Measurements from ENCODE around the gene MRC2.

MRC2 gene

GRCh38 chr17:62666801-62667591 is 39.5 kb downstream of the MRC2 start:
- no peaks in the 10 kb centered on the region for H3K27me3 ChIP-seq (replicated peaks; ENCODE audit: control insufficient read depth, insufficient read depth, low read length)
- no peak overlapping the region for H3K4me3 ChIP-seq (ENCODE audit: low read length)
- no peak for DNase-seq (ENCODE audit: low read depth)
- H3K36me3 ChIP-seq (ENCODE audit: control insufficient read depth, insufficient read depth, low read length, severe bottlenecking) = peaks cover 24% of the 10 kb centered on the region
- no peaks in the 10 kb centered on the region for H3K9me3 ChIP-seq (ENCODE audit: control insufficient read depth, low read length)
- no peak overlapping the region for H3K9ac ChIP-seq (ENCODE audit: low read length)
- H3K4me1 ChIP-seq (ENCODE audit: control insufficient read depth, insufficient read depth, low read length) = peaks cover 7% of the 10 kb centered on the region

GRCh38 chr17:62668091-62668804 is 40.8 kb downstream of the MRC2 start:
- peak; percentile 26 for DNase-seq (ENCODE audit: low read depth)
- Histone ChIP-seq H3K4me1 (ENCODE audit: control insufficient read depth, insufficient read depth, low read length) (peaks cover 7% of the 10 kb centered on the region), H3K9ac (ENCODE audit: low read length) (no peak overlapping the region), H3K36me3 (ENCODE audit: control insufficient read depth, insufficient read depth, low read length, severe bottlenecking) (peaks cover 29% of the 10 kb centered on the region), H3K9me3 (ENCODE audit: control insufficient read depth, low read length) (no peaks in the 10 kb centered on the region), H3K27me3 (replicated peaks; ENCODE audit: control insufficient read depth, insufficient read depth, low read length) (no peaks in the 10 kb centered on the region), H3K4me3 (ENCODE audit: low read length) (no peak overlapping the region)

GRCh38 chr17:62670202-62670821 is 42.8 kb downstream of the MRC2 start:
- no peak for DNase-seq (ENCODE audit: low read depth)
- Histone ChIP-seq H3K36me3 (ENCODE audit: control insufficient read depth, insufficient read depth, low read length, severe bottlenecking) (peaks cover 34% of the 10 kb centered on the region), H3K9ac (ENCODE audit: low read length) (no peak overlapping the region), H3K4me1 (ENCODE audit: control insufficient read depth, insufficient read depth, low read length) (peaks cover 14% of the 10 kb centered on the region), H3K27me3 (replicated peaks; ENCODE audit: control insufficient read depth, insufficient read depth, low read length) (no peaks in the 10 kb centered on the region), H3K9me3 (ENCODE audit: control insufficient read depth, low read length) (no peaks in the 10 kb centered on the region), H3K4me3 (ENCODE audit: low read length) (no peak overlapping the region)

GRCh38 chr17:62671553-62671952 is 44.1 kb downstream of the MRC2 start:
- no peak overlapping the region for H3K9ac ChIP-seq (ENCODE audit: low read length)
- peaks cover 17% of the 10 kb centered on the region for H3K4me1 ChIP-seq (ENCODE audit: control insufficient read depth, insufficient read depth, low read length)
- no peaks in the 10 kb centered on the region for H3K27me3 ChIP-seq (replicated peaks; ENCODE audit: control insufficient read depth, insufficient read depth, low read length)
- DNase-seq (ENCODE audit: low read depth) = no peak
- H3K9me3 ChIP-seq (ENCODE audit: control insufficient read depth, low read length) = no peaks in the 10 kb centered on the region
- H3K36me3 ChIP-seq (ENCODE audit: control insufficient read depth, insufficient read depth, low read length, severe bottlenecking) = peaks cover 41% of the 10 kb centered on the region
- H3K4me3 ChIP-seq (ENCODE audit: low read length) = no peak overlapping the region

- Histone ChIP-seq H3K4me3 (ENCODE audit: low read length) (no peak overlapping the region), H3K9ac (ENCODE audit: low read length) (no peak overlapping the region), H3K36me3 (ENCODE audit: control insufficient read depth, insufficient read depth, low read length, severe bottlenecking) (peaks cover 42% of the 10 kb centered on the region), H3K27me3 (replicated peaks; ENCODE audit: control insufficient read depth, insufficient read depth, low read length) (no peaks in the 10 kb centered on the region), H3K9me3 (ENCODE audit: control insufficient read depth, low read length) (no peaks in the 10 kb centered on the region), H3K4me1 (ENCODE audit: control insufficient read depth, insufficient read depth, low read length) (peaks cover 17% of the 10 kb centered on the region)
- DNase-seq (ENCODE audit: low read depth) = no peak
Measured at GRCh38 chr17:62672957-62673356, 45.5 kb downstream of the MRC2 start.

- Histone ChIP-seq H3K36me3 (ENCODE audit: control insufficient read depth, insufficient read depth, low read length, severe bottlenecking) (peaks cover 43% of the 10 kb centered on the region), H3K9ac (ENCODE audit: low read length) (no peak overlapping the region), H3K9me3 (ENCODE audit: control insufficient read depth, low read length) (no peaks in the 10 kb centered on the region), H3K4me1 (ENCODE audit: control insufficient read depth, insufficient read depth, low read length) (peaks cover 13% of the 10 kb centered on the region), H3K4me3 (ENCODE audit: low read length) (no peak overlapping the region), H3K27me3 (replicated peaks; ENCODE audit: control insufficient read depth, insufficient read depth, low read length) (no peaks in the 10 kb centered on the region)
- DNase-seq (ENCODE audit: low read depth) = no peak
Measured at GRCh38 chr17:62673614-62674362, 46.3 kb downstream of the MRC2 start.

GRCh38 chr17:62674363-62674739 is 46.9 kb downstream of the MRC2 start:
- no peaks in the 10 kb centered on the region for H3K27me3 ChIP-seq (replicated peaks; ENCODE audit: control insufficient read depth, insufficient read depth, low read length)
- H3K9me3 ChIP-seq (ENCODE audit: control insufficient read depth, low read length) = no peaks in the 10 kb centered on the region
- H3K36me3 ChIP-seq (ENCODE audit: control insufficient read depth, insufficient read depth, low read length, severe bottlenecking) = peaks cover 45% of the 10 kb centered on the region
- DNase-seq (ENCODE audit: low read depth) = no peak
- H3K4me1 ChIP-seq (ENCODE audit: control insufficient read depth, insufficient read depth, low read length) = peaks cover 13% of the 10 kb centered on the region
- H3K9ac ChIP-seq (ENCODE audit: low read length) = no peak overlapping the region
- no peak overlapping the region for H3K4me3 ChIP-seq (ENCODE audit: low read length)

- Histone ChIP-seq H3K4me3 (ENCODE audit: low read length) (no peak overlapping the region), H3K9me3 (ENCODE audit: control insufficient read depth, low read length) (no peaks in the 10 kb centered on the region), H3K9ac (ENCODE audit: low read length) (no peak overlapping the region), H3K4me1 (ENCODE audit: control insufficient read depth, insufficient read depth, low read length) (peaks cover 13% of the 10 kb centered on the region), H3K36me3 (ENCODE audit: control insufficient read depth, insufficient read depth, low read length, severe bottlenecking) (peaks cover 43% of the 10 kb centered on the region), H3K27me3 (replicated peaks; ENCODE audit: control insufficient read depth, insufficient read depth, low read length) (no peaks in the 10 kb centered on the region)
- DNase-seq (ENCODE audit: low read depth) = no peak
Measured at GRCh38 chr17:62674841-62675240, 47.4 kb downstream of the MRC2 start.

GRCh38 chr17:62675260-62675659 is 47.8 kb downstream of the MRC2 start:
- Histone ChIP-seq H3K9me3 (ENCODE audit: control insufficient read depth, low read length) (no peaks in the 10 kb centered on the region), H3K9ac (ENCODE audit: low read length) (no peak overlapping the region), H3K4me3 (ENCODE audit: low read length) (no peak overlapping the region), H3K27me3 (replicated peaks; ENCODE audit: control insufficient read depth, insufficient read depth, low read length) (no peaks in the 10 kb centered on the region), H3K36me3 (ENCODE audit: control insufficient read depth, insufficient read depth, low read length, severe bottlenecking) (peaks cover 41% of the 10 kb centered on the region), H3K4me1 (ENCODE audit: control insufficient read depth, insufficient read depth, low read length) (peaks cover 13% of the 10 kb centered on the region)
- no peak for DNase-seq (ENCODE audit: low read depth)

- no peak overlapping the region for H3K9ac ChIP-seq (ENCODE audit: low read length)
- H3K27me3 ChIP-seq (replicated peaks; ENCODE audit: control insufficient read depth, insufficient read depth, low read length) = no peaks in the 10 kb centered on the region
- no peak overlapping the region for H3K4me3 ChIP-seq (ENCODE audit: low read length)
- no peaks in the 10 kb centered on the region for H3K9me3 ChIP-seq (ENCODE audit: control insufficient read depth, low read length)
- peaks cover 37% of the 10 kb centered on the region for H3K36me3 ChIP-seq (ENCODE audit: control insufficient read depth, insufficient read depth, low read length, severe bottlenecking)
- H3K4me1 ChIP-seq (ENCODE audit: control insufficient read depth, insufficient read depth, low read length) = peaks cover 13% of the 10 kb centered on the region
- no peak for DNase-seq (ENCODE audit: low read depth)
Measured at GRCh38 chr17:62675701-62676100, 48.2 kb downstream of the MRC2 start.
